D341Med (cell line): ENCODE data around the gene MISP.
"Not testable (repeated sequence)": the region's sequence is repeated elsewhere in the genome, so short reads cannot be mapped to it uniquely, and the experiment has no call there.

Experiments used
- DNase-seq: peaks from one replicate; pipeline ENCODE4 v3.0.0; 2012; ENCODE audit warnings: low spot score

Gene MISP, protein sequence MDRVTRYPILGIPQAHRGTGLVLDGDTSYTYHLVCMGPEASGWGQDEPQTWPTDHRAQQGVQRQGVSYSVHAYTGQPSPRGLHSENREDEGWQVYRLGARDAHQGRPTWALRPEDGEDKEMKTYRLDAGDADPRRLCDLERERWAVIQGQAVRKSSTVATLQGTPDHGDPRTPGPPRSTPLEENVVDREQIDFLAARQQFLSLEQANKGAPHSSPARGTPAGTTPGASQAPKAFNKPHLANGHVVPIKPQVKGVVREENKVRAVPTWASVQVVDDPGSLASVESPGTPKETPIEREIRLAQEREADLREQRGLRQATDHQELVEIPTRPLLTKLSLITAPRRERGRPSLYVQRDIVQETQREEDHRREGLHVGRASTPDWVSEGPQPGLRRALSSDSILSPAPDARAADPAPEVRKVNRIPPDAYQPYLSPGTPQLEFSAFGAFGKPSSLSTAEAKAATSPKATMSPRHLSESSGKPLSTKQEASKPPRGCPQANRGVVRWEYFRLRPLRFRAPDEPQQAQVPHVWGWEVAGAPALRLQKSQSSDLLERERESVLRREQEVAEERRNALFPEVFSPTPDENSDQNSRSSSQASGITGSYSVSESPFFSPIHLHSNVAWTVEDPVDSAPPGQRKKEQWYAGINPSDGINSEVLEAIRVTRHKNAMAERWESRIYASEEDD

DNA sequence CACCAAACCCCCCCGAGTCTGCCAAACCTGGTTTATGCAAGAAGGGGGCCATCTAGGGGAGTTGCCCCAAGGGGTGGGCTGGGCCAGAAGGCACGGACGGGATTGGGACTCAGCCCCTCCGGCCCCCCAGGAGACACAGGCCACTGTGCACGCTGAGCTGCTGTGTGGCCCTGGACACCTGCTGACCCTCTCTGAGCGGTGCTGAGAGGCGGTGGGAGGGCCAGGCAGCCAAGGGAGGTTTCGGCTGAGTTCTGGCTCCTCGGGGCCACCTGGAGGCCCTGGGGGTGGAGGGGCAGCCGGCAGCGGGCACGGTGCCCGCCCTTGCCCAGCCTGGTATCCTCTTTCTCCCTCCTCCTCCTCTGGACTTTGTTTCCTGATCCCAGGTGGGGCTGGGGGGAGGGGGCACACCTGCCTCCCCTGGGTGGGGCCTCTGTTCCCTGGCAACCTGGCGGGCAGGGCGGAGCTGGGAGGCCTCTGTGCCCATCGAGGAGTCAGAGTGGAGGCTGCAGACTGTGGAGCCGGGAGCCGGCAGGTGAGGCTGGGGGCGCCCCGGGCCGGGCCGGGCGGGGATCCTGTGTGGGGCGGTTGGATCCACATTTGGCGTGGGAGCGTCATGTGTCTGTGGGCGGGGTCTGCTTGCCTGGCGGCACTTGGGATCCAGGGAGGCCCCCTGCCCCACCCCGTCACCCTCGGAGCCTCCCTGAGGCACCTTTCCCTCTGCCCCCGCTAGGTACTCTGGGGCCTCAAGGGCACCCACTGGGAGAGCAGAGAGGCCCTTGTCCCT lies at the start of gene MISP:
Gene MISP, plus strand, starts transcription at position 473 of the 784 bp plus-strand sequence. CDS start 5,835 bp downstream, outside the sequence.
- DNase-seq = no peak

DNA sequence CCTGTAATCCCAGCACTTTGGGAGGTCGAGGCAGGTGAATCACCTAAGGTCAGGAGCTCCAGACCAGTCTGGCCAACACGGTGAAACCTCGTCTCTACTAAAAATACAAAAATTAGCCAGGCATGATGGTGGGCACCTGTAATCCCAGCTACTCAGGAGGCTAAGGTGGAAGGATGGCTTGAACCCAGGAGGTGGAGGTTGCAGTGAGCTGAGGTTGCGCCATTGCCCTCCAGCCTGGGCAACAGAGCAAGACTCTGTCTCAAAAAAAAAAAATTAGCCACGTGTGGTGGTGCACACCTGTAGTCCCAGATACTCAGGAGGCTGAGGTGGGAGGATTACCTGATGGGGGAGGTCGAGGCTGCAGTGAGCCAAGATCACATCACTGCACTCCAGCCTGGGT lies 48.1 kb upstream of the MISP start:
- DNase-seq = not testable (repeated sequence)

DNA sequence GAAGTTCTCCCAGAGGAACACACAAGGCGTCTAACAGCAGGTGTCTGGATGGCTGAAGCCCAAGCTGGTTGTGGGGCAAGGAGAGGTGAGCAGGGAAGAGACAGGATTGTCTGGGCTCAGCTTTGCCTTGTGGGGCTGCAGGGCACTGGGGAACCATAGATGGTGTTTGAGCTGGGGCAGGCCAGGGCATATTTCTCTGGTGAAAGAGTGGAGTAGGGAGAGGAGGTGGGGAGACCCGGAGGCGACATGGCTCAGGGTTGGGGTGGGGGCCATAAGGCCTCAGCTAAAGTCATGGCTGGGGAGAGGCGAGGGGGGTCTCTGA lies 47.6 kb upstream of the MISP start:
- DNase-seq = no peak

DNA sequence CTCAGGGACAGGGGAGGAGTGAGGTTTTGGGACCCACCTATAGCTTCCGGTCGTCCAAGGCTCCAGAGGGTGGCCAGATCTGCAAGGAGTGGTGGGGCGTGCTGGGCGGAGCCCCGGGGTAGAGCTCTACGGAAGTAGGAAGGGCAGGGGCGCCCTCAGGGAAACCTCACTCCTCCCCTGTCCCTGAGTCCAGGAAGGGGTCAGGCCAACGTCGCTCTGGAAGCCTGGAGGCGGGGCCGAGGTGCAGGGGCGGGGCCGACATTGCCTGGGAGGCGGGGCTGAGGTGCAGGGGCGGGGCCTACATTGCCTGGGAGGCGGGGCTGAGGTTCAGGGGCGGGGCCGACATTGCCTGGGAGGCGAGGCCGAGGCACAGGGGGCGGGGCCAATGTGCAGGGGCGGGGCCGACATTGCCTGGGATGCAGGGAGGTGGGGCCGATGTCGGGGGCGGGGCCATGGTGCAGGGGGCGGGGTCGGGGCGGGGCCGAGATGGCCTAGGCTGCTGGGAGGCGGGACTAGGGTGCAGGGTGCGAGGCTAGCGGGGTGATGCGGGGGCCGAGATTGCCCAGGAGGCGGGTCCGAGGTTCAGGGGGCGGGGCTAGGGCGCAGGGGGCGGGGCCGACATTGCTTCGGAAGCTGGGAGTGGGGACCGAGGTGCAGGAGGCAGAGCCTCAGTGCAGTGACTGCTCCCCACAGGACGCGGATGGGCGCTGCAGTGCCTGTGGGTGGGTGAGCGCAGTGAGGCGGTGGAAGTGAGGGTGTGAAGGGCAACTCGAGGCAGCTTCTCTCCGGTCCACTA lies 47.1 kb upstream of the MISP start:
- DNase-seq = peak; percentile 77

DNA sequence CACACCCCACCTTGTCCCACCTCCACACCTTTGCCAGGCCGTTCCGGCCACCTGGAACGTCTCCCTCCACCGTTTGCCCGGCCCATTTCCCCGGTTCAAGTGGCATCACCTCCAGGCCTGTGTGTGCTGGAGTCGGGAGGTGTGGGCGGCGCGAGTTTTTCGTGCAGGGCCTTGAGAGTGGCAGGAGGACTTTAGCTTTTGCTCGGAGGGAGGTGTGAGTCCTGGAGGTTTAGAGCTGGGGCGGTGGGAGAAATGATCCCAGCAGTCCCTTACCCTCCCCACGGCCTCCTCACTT lies 46.5 kb upstream of the MISP start:
- no peak for DNase-seq

DNA sequence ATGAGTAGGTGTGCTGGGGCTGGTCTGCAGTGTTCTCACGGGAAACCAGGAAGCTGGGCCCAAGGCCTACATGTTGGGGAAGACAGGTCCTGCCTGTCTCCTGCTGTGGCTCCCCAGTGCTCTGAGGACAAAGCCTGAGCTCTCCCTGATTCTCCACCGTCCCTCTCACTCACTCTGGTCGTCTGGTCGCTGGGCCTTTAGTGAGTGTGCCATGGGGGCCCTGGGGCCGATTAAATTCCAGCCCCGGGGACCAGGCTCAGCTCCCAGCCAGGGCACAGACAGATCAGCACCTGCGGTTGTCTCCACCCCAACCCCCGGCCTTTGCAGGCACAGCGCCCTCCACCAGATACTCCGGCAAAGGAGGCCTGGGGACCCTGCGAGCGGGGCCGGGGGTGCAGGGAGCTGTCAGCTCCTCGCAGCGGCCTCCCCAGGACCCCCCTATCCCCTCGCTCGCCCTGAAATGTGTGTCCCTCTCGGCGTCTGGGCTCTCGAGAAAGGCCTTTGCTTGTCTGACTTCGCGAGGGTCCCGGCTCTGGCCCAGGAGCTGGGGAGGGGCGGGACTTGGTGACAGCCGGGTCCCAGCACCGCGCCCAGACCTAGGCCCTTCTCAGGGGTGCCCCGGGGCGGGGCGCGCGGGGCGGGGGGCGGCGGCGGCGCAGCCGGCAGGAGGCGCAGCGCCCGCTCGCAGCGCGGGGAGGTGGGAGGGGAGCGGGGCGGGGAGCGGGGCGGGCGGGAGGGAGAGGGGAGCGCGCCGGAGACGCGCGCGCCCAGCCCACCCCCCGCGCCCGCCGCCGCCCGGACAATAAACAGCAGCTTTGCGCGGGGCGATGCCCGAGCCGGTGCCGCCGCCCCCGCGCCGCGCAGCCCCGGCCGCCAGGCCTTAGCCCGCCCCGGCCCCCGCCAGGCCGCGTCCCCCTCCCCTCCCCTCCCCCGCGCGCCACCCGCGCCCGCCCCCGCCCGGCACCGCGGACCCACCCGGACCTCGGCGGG lies 42.5 kb upstream of the MISP start, which contains the start of gene PALM:
Gene PALM, plus strand, starts transcription at position 782 of the 990 bp plus-strand sequence. CDS start 212 bp downstream, outside the sequence.
- peak; percentile 92 for DNase-seq

DNA sequence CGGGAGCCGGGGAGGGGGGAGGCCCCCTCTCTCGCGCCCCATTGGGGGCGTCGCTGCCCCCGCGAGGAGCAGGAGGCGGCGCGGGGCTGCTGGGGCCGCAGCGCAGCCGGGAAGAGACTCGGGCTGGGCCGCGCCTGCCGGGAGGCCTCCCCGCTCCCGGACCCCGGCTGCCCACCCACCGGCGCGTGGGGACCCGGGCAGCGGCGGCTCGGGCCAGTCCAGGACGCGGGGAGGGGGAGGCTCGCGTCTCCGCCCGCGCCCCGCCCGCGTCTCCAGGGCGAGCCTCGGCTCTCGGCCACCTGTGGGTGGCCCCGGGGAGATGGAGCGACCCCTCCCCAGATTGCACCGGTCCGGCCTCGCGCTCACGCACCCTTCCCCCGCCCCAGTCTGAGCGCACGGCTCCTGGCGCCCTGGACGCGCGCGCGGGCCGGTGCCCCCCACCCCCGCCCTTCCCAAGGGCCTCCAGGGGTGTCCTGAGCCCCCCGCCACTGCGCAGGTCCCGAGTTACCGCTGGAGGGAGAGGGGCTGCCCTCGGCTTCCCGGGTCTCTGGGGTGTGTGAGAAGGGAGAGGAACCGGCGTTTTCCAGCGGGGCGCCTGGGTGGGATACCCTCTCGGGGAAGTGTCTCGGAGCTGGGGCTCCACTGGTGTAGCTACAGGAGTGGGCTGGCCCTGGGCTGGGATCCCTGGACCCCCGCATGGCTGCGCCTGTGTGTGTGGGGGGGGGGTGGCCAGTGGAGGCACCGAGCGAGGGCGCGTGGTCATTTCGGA lies 41.5 kb upstream of the MISP start:
- peak; percentile 72 for DNase-seq

DNA sequence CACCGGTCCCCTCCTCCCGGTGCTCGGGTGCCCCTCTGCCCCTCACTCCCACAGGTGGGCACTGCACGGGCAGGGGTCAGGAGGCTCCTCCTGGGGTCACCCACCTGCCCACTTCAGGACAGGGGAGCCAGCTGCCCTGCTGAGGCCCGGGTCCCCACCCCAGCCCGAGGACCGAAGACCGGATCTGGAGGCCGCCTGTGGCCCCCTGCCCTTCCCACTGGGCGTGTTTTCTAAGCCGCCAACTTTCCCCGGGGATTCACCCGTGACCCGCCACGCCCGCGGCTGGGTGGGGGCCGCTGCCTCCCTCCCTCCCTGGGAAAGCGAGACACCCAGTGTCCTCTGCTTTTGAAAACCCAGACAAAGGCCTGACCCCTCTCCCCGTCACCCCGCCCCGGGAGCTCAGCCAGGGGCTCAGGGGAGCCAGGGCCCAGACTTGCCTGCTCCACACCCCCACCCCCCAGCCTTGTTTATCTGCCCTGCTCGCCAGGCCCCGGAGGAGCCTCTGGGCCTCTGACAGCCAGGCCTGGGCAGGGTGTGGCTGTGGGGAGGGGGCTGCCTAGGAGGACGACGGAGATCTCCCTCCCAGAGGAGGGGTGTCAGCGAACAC lies 40.8 kb upstream of the MISP start:
- no peak for DNase-seq

DNA sequence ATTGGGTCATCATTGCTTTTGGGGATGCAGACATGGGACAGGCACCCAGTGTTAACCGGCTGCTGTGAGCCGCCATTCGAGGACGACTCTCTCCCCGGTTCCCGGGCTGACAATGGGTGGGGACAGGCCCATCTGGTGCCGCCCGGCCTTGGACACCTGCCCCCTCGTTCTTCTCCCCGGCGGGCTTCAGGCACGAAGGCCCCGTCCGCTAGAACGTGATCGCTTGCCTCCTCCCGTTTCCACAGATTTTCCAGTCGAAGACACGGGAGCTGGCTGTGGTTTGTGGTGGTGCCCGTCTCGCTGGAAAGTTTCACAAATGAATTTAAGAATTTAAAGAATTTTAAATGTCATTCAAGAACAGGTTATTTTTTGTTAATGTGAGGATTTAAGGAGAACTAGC lies 40.1 kb upstream of the MISP start:
- no peak for DNase-seq

DNA sequence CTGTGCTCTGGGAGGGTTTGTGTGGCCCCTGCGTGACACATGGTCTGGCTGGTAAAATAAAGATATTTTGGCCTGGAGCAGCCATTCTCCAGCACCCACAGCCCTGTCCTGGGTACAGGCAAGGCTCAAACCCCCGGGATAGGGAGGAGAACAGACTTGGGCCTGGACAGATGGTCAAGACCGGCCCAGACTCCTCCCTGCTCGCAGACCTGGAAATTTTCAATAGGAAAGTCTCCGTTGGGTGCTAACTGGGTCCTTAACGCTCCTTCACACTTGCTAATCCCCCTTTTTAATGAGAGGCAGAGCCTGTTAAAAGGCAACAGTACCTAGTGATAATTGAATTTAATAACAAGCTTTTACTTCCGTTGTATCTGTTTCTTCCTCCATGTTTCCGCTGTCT lies 39.7 kb upstream of the MISP start:
- no peak for DNase-seq

DNA sequence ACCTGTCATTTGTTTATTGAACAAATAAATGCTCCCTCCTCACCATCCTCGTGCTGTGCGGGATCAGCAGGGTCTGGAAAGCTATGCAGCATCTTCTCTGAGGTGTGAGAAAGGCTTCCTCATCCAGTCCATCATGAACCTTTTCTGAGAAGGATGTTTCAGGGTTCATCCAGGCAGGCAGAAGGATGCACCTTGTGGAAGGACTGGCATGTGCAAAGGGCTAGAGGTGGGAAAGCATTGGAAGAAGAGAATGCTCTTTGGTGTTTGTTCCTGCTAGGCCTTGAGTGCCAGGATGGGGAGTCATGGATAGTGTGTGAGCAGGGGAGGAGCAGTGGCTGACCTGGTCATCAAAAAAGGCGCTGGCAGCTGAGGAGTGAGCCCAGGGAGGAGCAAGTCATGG lies 35.6 kb upstream of the MISP start:
- no peak for DNase-seq

DNA sequence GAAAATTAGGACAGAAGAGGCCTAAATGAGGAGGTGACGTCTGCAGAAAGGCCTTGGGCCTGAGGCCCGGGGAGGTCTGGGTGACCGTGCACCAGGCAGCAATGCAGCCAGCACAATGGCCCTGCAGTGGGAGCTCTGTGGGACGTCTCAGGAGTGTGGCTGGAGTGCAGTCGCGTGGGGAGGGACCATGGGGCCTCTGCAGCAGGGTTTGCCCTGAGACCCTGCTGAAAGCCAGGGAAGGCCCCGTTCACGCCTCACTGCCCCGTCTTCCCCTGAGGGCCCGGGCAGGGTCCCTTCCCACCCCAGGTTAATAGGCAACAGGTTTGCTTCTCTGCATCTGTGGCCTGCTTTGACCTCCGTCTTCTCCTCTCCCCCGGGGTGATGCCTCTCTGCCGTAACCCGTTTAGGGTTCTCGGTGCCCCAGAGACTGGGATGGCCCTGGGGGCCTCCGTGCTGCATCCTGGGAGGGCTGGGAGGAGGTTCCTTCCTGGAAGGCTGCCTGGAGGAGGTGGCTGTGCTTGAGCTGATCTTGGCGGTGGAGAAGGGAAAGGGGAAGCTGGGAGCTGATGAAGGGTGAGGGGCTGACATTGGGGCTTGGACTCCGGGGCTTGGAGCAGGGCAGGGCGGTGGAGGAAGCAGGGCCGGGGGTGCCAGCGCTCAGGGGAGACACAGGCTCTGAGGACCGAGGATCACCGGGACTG lies 32.5 kb upstream of the MISP start:
- DNase-seq = no peak

DNA sequence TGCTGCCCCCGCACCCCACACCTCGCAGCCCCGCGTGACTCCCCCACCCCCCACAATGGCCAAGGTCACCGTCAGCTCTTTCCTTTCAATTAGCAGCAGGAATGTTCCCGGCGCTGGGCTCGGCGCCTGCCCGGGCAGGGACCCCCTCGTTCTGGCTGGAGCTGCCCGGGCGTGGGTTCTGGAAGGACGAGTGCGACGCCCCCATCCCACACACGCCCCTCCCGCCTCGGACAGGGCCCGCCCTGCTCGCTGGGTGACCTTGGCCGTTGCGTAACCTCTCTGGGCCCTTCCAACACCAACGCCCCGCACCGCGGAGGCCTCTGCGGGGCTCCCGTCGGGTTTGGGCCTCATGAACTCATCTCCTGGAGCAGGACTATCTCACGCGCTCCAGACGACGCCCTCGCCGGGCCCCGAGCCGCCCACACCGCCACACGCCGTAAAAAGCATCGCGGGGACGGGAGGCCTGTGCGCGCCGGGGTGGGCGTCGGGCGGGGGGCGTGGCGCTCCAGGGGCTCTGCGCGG lies 31.9 kb upstream of the MISP start:
- no peak for DNase-seq

DNA sequence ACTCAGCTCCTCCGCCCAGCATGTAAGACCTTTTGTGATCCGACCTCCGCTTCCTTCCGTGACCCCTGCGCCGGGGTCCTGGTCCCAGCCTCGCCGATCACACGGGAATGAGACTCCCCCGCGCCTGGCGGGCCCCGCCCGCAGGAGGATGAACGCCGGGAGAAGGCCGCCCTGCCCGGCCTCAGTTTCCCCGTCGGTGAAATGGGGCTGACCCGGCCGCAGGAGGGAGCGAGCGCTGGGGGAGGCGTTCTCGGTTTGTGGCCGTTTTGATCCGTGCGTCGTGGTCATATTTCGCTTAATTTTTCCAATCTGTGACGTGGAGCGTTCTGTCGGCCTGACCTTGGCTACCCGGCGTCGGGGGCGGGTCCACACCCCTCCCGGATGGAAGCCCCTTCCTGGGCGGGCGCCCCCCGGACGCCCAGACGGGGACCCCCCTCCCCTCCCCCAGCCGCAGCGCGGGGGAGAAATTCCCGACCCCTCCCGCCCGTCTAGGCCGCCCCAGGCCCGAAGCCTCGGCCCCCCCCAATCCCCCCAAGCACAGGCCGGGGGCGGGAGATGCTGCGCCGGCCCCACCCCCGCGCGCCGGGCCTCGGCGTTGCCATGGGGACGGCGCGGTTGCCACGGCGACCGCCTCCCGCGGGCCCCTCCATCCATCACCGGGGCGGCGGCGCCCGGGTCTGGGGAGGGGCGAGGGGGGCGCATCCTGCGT lies 31.1 kb upstream of the MISP start:
- DNase-seq = no peak

DNA sequence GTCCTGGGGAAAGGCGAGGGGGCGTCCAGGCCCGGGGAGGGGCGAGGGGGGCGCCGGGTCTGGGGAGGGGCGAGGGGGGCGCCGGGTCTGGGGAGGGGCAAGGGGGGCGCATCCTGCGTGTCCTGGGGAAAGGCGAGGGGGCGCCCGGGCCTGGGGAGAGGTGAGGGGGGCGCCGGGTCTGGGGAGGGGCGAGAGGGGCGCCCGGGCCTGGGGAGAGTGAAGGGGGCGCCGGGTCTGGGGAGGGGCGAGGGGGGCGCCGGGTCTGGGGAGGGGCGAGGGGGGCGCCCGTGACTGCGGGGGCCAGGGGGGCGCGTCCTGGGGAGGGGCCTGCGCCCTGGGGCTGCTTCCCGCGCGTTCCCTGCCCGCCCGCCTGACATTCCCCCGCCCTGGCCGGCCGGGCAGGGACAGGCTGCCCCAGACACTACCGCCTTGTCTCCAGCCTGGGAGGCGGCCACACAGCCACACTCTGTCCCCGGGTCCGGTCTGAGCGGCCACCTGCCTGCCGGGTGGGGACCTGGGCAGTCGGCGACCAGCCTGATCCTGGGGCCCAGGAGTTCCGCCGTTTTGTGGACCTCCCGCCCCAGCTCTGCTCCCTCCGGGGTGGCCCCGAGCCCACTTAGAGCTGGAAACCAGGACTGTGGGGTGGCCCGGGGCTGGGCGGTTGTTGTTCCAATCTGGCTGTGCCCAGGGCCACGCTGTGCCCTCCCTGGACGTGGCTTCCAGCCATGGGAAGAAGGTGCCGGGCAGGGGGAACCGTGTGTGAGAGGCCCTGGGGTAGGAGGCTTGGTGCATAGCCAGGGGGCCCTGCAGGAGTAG lies 30.4 kb upstream of the MISP start:
- no peak for DNase-seq

DNA sequence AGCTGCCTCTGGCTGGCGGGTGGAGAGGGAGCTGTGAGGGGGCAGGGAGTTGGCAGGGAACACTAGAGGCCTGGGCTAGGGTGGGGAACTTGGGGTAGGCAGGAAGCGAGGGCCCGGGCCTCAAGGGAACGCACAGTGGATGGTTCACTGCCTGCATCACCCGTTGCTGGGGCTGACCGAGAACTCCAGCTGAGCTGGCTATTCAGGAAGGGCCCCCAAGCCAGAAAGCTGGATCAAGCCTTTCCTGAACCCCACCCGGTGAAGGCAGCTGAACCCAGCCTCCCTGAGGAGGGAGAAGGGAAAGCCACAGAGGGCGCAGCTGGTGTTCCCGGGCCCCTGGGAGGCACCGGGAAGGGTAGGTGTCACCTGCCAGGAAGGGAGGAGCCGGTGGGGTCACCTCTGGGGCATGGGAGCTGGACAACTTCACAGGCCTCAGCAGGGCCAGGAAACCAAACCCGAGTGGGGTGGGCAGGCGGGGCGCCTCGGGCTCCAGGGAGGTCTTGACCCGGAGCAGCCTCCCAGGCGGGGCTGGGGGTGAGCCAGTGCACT lies 28.3 kb upstream of the MISP start:
- no peak for DNase-seq

DNA sequence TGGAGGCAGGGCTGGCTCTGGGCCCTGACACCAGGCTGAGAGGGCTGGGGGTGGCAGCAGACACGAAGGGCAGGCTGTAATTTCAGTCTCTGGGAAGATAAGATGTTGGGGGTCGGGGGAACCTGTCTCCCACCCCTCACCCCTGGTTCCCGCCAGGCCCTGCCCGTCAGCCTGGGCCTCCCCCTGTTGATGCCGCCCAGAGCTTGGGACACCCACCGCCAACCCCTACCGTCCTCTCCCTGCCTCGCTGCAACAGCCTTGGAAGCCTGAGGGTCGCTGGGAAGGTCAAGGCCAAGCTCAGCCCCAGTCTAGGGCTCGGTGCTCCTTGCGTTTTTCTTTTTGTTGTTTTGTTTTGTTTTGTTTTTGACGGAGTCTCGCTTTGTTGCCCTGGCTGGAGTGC lies 27.7 kb upstream of the MISP start:
- DNase-seq = no peak
